ENCODE results near the gene CD47. TPM values are rescaled to one million over a fixed set of nuclear protein-coding genes. Genes with fewer than 3 reads are reported as not detected.

The CD47 gene
- total and polyA plus RNA-seq, 2 of the 4 experiments (the other 2 are of a cell fraction) = 45.9 to 52.0 TPM

DNA sequence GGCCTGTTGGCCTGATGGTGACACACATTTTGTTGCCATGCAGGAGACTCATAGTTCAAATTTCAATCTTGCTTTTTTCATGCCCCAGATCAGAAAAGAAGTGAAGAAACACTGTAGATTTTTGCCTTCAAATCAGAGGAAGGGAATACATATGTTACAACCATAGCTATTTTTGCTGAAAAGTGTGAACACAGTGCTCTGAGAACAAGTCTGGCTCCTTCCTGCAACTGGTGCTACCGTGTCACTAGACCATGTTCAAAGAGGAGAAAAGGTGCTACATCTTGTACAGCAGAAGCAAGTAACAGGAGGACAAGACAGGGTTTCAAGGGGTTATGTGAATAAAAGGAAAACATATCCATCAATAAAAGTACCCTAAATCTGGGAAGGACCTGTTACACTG, 44.6 kb downstream of the CD47 start:
- Histone ChIP-seq H3K4ac (ENCODE audit: low read depth, low read length) (no peak overlapping the region), H3K4me1 (ENCODE audit: control insufficient read depth, insufficient read depth, low read length) (peaks cover 4% of the 10 kb centered on the region), H3K27me3 (ENCODE audit: control insufficient read depth, insufficient read depth, low read length) (no peaks in the 10 kb centered on the region), H3K14ac (replicated peaks; ENCODE audit: low read depth, low read length) (no peak overlapping the region), H3K79me1 (ENCODE audit: low read depth in 1 of 2, low read length in 2 of 2) (peaks cover 0 to 10% of the 10 kb centered on the region in 2 experiments; a peak in 2 of 4 replicates), H3K36me3 (ENCODE audit: control insufficient read depth, insufficient read depth, low read length) (peaks cover 17% of the 10 kb centered on the region), H3K18ac (ENCODE audit: low read depth, low read length) (no peak overlapping the region), H3K4me3 (ENCODE audit: insufficient read depth, low read depth, low read length) (no peak overlapping the region), H4K91ac (ENCODE audit: insufficient read depth, low read depth, low read length) (no peak overlapping the region), H3K9ac (ENCODE audit: low read depth, low read length) (no peak overlapping the region), H3K4me2 (ENCODE audit: low read depth, low read length) (no peak overlapping the region), H3K9me1 (ENCODE audit: insufficient read depth, low read length) (peaks cover 8% of the 10 kb centered on the region; the same call in 1 of the 2 replicates), H2BK20ac (ENCODE audit: low read depth, low read length) (no peak overlapping the region), H2BK5ac (ENCODE audit: low read depth, low read length, poor library complexity, severe bottlenecking) (no peak overlapping the region), H3K23ac (ENCODE audit: low read depth, low read length) (no peak overlapping the region), H4K20me1 (ENCODE audit: insufficient read depth, low read length) (no peaks in the 10 kb centered on the region), H4K8ac (ENCODE audit: low read depth in 2 of 2, low read length in 2 of 2) (no peak overlapping the region), H3K56ac (ENCODE audit: extremely low read depth, insufficient read depth, low read length) (no peak overlapping the region), H2AK9ac (replicated peaks; ENCODE audit: low read depth, low read length, poor library complexity) (no peak overlapping the region), H3K27ac (ENCODE audit: insufficient read depth, low read length) (no peak overlapping the region), H3K9me3 (ENCODE audit: control insufficient read depth, insufficient read depth, low read length) (no peaks in the 10 kb centered on the region), H2BK120ac (ENCODE audit: low read depth, low read length) (no peak overlapping the region), H4K5ac (ENCODE audit: low read depth, low read length) (no peak overlapping the region), H2AFZ (replicated peaks; ENCODE audit: low read length, poor library complexity) (no peak overlapping the region), H2BK15ac (ENCODE audit: low read depth, low read length) (no peak overlapping the region), H2AK5ac (ENCODE audit: low read depth, low read length) (no peak overlapping the region)
- intact Hi-C loops (cut with micrococcal nuclease) = no loop called here
- dilution Hi-C loops (cut with HindIII; ENCODE audit: low sequenced_read_pairs, unreplicated experiment) = no loop called here
- no peak for TF ChIP-seq FOS (IDR thresholded peaks at IDR 0.05; ENCODE audit: low read depth, low read length)
- TF ChIP-seq SMC3 (IDR thresholded peaks at IDR 0.05; ENCODE audit: low read depth, low read length) = no peak
- BruUV-seq (replicated peaks) = no TSS peak
- CTCF ChIA-PET = no interaction called here
- WGBS, 2 experiments (ENCODE audit: extremely low coverage in 2 of 2, insufficient read length in 1 of 2) = no CpG with 5 or more reads among the region's 1 CpG
- in situ Hi-C loops (cut with MboI; ENCODE audit: low sequenced_read_pairs) = no loop called here
- ATAC-seq (ENCODE audit: low read depth) = no peak
- POLR2A ChIA-PET (ENCODE audit: unreplicated experiment) = no interaction called here
- no peak for DNase-seq

Measured in IMR-90 (cell line).